Pancreas (tissue), 10 donors: Measurements from ENCODE around the gene GAS1. TPM values are rescaled to one million over a fixed set of nuclear protein-coding genes. Genes with fewer than 3 reads are reported as not detected.

Source experiments
- ATAC-seq, 4 donors: fragments of 200-7000 bp; cut with Tn5 transposase; one replicate each; pipeline versions ENCODE4 v1.8.0 to v1.9.1; 2020; ENCODE audit warnings: mild to moderate bottlenecking in 4 of 4, moderate library complexity in 4 of 4
- DNase-seq, 6 donors: peaks; one replicate each; pipeline ENCODE4 v3.0.0-alpha.2; 2020
- FAIRE-seq: peaks from 2 replicates; lab custom pipeline; 2012; peaks lifted over from hg19 to GRCh38; lab: Jason Lieb, UNC
- H3K27ac ChIP-seq, 4 donors: fragments of 200-600 bp; sonication (generic); 1 replicate in 3 of 4; 2 replicates in 1 of 4; pipeline versions ENCODE4 v1.5.0 to v1.8.0; 2020
- H3K27me3 ChIP-seq, 4 donors: fragments of 200-600 bp; one replicate each; pipeline ENCODE4 v1.8.0; 2021
- H3K36me3 ChIP-seq, 3 donors: fragments of 200-600 bp; sonication (generic) in 1 of 3; one replicate each; pipeline versions ENCODE4 v1.5.0 to v1.8.0; 2020 to 2021
- H3K4me1 ChIP-seq, 3 donors: fragments of 200-600 bp; one replicate each; pipeline ENCODE4 v1.8.0; 2021
- H3K4me3 ChIP-seq, 4 donors: fragments of 200-600 bp; sonication (generic) in 2 of 4; one replicate each; pipeline versions ENCODE4 v1.5.0 to v1.8.0; 2020 to 2021
- H3K9me3 ChIP-seq, 4 donors: fragments of 200-600 bp; one replicate each; pipeline ENCODE4 v1.8.0; 2021
- WGBS, 2 donors: extraction: QIAGEN DNeasy Blood & Tissue Kit; methylation state at CpG; one replicate each; pipeline ENCODE4 v1.1.7; 2013; 5-methylcytosine and 5-hydroxymethylcytosine counted together
- intact Hi-C, 3 donors: fragments of 100-400 bp; cut with DNase I; formaldehyde crosslinking; loops; one replicate each; pipeline versions ENCODE4 v1.11.1 to v1.14.2; 2022
- polyA plus RNA-seq, 2 donors: library from polyadenylated mRNA; stranded (reverse); fragments of 200-250 nt; gene quantifications; one replicate each; pipeline ENCODE4 v1.2.3, GENCODE V29; 2013
- total RNA-seq, 6 donors: library from RNA; stranded (reverse); fragmentation: NEBNext Ultra II Directional in 4 of 6; extraction: Animal tissue kit (Norgen Biotek cat#: 25700) in 4 of 6; gene quantifications; one replicate each; pipeline versions ENCODE4 v1.2.1 to v1.2.4, GENCODE V29; 2021 to 2023
- TF ChIP-seq, protein P1 (sequence below), 4 donors: fragments of 200-600 bp; sonication (generic) in 3 of 4; IDR thresholded peaks; one replicate each; pipeline versions ENCODE4 v1.5.0 to v1.8.0; 2021; ENCODE audit warnings: antibody characterized with exemption in 4 of 4
- donor health status: healthy with polysubstance abuse.
- donor health status: DM: no; HTN: no; CAD: no; lungs with moderate emphysema.
- donor health status: DM: no; HTN: no; CAD: no.
- donor health status: control.
- donor health status: control.
- donor health status: Bipolar disorder and iron deficiency.
- donor health status: DM: yes; HTN: yes; CAD: no.
- donor health status: DM: no; HTN: no; CAD: no.
- donor health status: DM: no; HTN: no; CAD: no.
- donor health status: DM: yes; HTN: yes; CAD: no.

Gene GAS1
- total and polyA plus RNA-seq, 8 donors, result 3.6 to 16.7 (median 7.2) TPM

DNA sequence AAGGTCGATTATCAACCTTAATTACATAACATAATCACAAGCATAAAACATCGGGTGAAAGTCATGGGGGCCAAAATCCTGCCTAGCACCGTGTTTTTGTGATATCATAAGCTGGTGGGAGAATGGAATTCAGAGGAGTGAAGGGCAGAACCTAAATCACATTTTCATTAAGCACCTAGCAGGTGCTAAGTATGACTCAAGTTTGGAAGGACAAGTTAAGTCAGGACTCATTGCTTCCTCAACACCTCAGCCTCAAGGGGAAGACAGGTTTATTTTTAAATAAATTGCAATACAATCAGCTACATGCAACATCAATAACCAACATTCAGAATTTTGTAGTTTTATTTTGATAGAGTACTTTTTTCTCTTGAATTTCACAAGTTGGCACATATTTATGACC lies 33.5 kb upstream of the GAS1 start:
- H3K27me3 ChIP-seq, result no peaks in the 10 kb centered on the region
- H3K4me3 ChIP-seq, result no peak overlapping the region
- ATAC-seq (no peak), FAIRE-seq (no peak), DNase-seq (no peak)
- TF ChIP-seq, protein P1, sequence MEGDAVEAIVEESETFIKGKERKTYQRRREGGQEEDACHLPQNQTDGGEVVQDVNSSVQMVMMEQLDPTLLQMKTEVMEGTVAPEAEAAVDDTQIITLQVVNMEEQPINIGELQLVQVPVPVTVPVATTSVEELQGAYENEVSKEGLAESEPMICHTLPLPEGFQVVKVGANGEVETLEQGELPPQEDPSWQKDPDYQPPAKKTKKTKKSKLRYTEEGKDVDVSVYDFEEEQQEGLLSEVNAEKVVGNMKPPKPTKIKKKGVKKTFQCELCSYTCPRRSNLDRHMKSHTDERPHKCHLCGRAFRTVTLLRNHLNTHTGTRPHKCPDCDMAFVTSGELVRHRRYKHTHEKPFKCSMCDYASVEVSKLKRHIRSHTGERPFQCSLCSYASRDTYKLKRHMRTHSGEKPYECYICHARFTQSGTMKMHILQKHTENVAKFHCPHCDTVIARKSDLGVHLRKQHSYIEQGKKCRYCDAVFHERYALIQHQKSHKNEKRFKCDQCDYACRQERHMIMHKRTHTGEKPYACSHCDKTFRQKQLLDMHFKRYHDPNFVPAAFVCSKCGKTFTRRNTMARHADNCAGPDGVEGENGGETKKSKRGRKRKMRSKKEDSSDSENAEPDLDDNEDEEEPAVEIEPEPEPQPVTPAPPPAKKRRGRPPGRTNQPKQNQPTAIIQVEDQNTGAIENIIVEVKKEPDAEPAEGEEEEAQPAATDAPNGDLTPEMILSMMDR (IDR thresholded peaks at IDR 0.05), result no peak
- 45 to 63% methylated on average over 3 of the region's 3 CpGs for WGBS, 2 donors
- no peaks in the 10 kb centered on the region for H3K36me3 ChIP-seq
- intact Hi-C loops, result no loop called here
- no peaks in the 10 kb centered on the region for H3K9me3 ChIP-seq
- H3K27ac ChIP-seq, result no peak overlapping the region
- H3K4me1 ChIP-seq, result peaks cover 0 to 6% (median 4%) of the 10 kb centered on the region in 3 donors

DNA sequence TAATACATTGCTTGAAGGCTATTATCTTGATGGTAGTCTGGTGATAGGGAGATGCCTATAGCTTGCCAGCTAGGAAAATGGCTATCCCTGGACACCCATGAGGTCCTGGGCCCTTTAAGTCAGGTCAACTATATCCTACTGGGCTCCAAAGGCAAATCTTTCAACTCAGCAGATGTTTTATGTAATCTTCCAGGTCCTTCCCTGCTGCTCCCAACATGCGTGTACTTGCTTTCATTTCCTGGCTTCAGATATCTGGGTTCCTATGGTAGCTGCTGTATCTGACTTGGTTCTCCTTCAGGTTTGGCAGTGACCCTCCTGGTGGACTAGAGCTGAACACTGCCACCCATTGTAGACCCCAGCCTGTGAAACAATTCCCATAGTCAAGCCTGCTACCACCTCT lies 32.4 kb upstream of the GAS1 start:
- TF ChIP-seq, protein P1 (IDR thresholded peaks at IDR 0.05), result no peak
- 89 to 100% methylated on average over 1 of the region's 1 CpG for WGBS, 2 donors
- ATAC-seq (no peak), DNase-seq (no peak), FAIRE-seq (no peak)
- H3K4me3 ChIP-seq, result no peak overlapping the region
- no peaks in the 10 kb centered on the region for H3K27me3 ChIP-seq
- H3K36me3 ChIP-seq, result no peaks in the 10 kb centered on the region
- intact Hi-C loops, result no loop called here
- peaks cover 0 to 6% (median 4%) of the 10 kb centered on the region in 3 donors for H3K4me1 ChIP-seq
- H3K9me3 ChIP-seq, result no peaks in the 10 kb centered on the region
- no peak overlapping the region for H3K27ac ChIP-seq

DNA sequence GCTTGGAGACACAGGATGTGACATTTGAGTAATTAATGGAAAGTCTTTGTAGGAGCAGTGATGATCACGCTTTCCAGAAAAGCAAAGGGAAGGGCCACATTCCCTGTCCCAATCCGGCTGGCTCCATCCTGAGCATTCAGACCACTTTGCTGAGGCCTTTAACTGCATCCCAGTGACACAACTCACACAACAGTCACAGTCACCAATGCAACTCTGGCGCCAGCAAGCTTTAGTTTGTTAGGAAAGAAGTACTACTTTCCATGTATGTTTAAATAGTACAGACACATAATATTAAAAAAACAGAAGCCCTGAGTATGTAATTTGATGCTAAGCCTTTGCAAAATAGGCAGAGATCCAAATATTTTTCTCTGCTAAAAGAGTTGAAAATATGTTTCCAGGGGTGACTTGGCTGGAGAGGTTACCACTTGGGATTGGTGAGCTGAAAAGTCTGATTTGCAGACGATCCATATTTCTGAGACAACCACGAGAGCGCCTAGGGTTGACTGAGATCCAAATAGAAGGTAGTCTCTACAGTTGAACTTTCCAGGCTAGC lies 31.7 kb upstream of the GAS1 start:
- FAIRE-seq (no peak), ATAC-seq (no peak), DNase-seq (no peak)
- 84 to 86% methylated on average over 6 of the region's 6 CpGs for WGBS, 2 donors
- no peaks in the 10 kb centered on the region for H3K36me3 ChIP-seq
- H3K27ac ChIP-seq, result no peak overlapping the region
- intact Hi-C loops, result no loop called here
- H3K9me3 ChIP-seq, result no peaks in the 10 kb centered on the region
- no peak overlapping the region for H3K4me3 ChIP-seq
- H3K4me1 ChIP-seq, result peaks cover 0 to 6% (median 1%) of the 10 kb centered on the region in 3 donors
- H3K27me3 ChIP-seq, result no peaks in the 10 kb centered on the region
- TF ChIP-seq, protein P1 (IDR thresholded peaks at IDR 0.05), result no peak

DNA sequence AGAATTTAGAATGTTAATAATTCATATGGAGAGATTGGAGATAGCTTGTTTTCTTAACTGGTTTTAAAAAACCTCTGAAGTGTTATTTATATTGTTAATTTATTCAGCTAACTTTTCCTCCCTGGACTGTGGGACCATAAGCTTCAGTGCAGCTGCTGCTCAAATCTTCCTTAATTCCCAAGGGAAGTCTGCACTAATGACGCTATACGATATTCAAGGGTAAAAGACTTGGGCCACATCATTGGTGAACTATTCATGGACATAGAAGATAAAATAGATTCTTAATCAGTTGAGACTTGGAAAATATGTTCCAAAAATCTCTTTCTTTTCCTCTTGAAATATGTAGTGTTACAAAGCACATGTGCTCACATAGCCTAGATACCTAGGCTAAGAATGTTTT lies 31.1 kb upstream of the GAS1 start:
- 96 to 97% methylated on average over 2 of the region's 2 CpGs for WGBS, 2 donors
- TF ChIP-seq, protein P1 (IDR thresholded peaks at IDR 0.05), result no peak
- Histone ChIP-seq H3K27ac (no peak overlapping the region), H3K4me1 (peaks cover 0 to 5% (median 0%) of the 10 kb centered on the region in 3 donors), H3K27me3 (no peaks in the 10 kb centered on the region), H3K4me3 (no peak overlapping the region), H3K36me3 (no peaks in the 10 kb centered on the region), H3K9me3 (no peaks in the 10 kb centered on the region)
- no peak for ATAC-seq
- intact Hi-C loops, result no loop called here
- FAIRE-seq, result no peak
- no peak for DNase-seq

DNA sequence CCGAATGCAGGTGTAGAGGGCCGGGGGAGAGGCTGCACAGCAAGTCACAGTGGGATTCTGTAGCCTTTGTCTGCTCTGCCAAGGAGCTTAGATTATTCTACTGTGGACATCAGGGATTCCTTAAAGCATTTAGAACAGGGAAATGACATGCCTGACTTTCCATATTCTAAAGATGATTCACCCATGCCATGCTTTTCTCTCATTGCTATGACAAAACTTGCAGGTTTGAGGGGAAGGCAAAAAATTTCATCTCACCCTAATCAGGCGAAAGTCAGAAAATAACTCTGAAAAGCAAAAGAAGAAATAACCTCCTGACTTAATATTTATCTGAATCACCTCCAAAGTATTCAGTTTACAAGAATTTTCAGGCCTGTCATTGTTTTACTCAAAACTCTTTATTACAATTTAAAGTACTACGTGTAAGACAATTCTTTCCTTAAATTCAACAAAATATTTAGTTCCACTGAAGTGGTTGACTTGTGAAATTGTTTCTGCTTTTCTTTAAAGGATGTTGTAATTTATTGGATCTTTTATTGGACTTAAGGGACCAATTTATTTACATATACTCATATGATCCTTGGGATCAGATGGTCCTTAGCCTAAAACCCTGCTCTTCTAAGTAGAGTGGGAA lies 30.0 kb upstream of the GAS1 start:
- H3K4me1 ChIP-seq, result no peaks in the 10 kb centered on the region
- H3K36me3 ChIP-seq, result no peaks in the 10 kb centered on the region
- 91 to 95% methylated on average over 4 of the region's 4 CpGs for WGBS, 2 donors
- H3K4me3 ChIP-seq, result no peak overlapping the region
- FAIRE-seq (no peak), ATAC-seq (no peak), DNase-seq (no peak)
- H3K9me3 ChIP-seq, result no peaks in the 10 kb centered on the region
- no peaks in the 10 kb centered on the region for H3K27me3 ChIP-seq
- no peak overlapping the region for H3K27ac ChIP-seq
- TF ChIP-seq, protein P1 (IDR thresholded peaks at IDR 0.05), result no peak
- intact Hi-C loops, result no loop called here
